ENCODE results near the gene TRIP13. TPM values are rescaled to one million over a fixed set of nuclear protein-coding genes. Genes with fewer than 3 reads are reported as not detected.
A peak's percentile ranks its signal among the peaks of the same experiment; 100 is the strongest.

Gene TRIP13
- total RNA-seq, 1 donor = 4.0 TPM

- Histone ChIP-seq H3K4me1 (ENCODE audit: insufficient read depth, low read length) (peaks cover 33% of the 10 kb centered on the region), H4K20me1 (ENCODE audit: insufficient read depth, low read length) (no peaks in the 10 kb centered on the region), H3K79me2 (ENCODE audit: insufficient read depth, low read length) (no peaks in the 10 kb centered on the region), H3K4me2 (ENCODE audit: insufficient read depth, low read length) (peak overlapping the region; percentile 83), H3K27ac (ENCODE audit: low read depth, low read length) (peak overlapping the region; percentile 66), H3K4me3 (ENCODE audit: insufficient read depth, low read length) (peak overlapping the region; percentile 36), H3K36me3 (ENCODE audit: insufficient read depth, low read length) (no peaks in the 10 kb centered on the region), H3K27me3 (ENCODE audit: insufficient read depth, low read length) (peaks cover 36% of the 10 kb centered on the region), H3K9me3 (ENCODE audit: low read depth, low read length) (no peaks in the 10 kb centered on the region), H2AFZ (ENCODE audit: low read length) (no peak overlapping the region)
- DNase-seq (ENCODE audit: insufficient read length, low spot score, missing footprints) = no peak
- no peak for TF ChIP-seq CTCF (IDR thresholded peaks at IDR 0.05; ENCODE audit: extremely low read depth, low read depth, low read length)
Measured at GRCh38 chr5:957748-958485, 65.2 kb downstream of the TRIP13 start.

- Histone ChIP-seq H3K79me2 (ENCODE audit: insufficient read depth, low read length) (no peaks in the 10 kb centered on the region), H3K9me3 (ENCODE audit: low read depth, low read length) (no peaks in the 10 kb centered on the region), H2AFZ (ENCODE audit: low read length) (peak overlapping the region; percentile 35), H4K20me1 (ENCODE audit: insufficient read depth, low read length) (no peaks in the 10 kb centered on the region), H3K4me3 (ENCODE audit: insufficient read depth, low read length) (peak overlapping the region; percentile 36), H3K4me1 (ENCODE audit: insufficient read depth, low read length) (peaks cover 33% of the 10 kb centered on the region), H3K27ac (ENCODE audit: low read depth, low read length) (peak overlapping the region; percentile 66), H3K36me3 (ENCODE audit: insufficient read depth, low read length) (no peaks in the 10 kb centered on the region), H3K27me3 (ENCODE audit: insufficient read depth, low read length) (peaks cover 29% of the 10 kb centered on the region), H3K4me2 (ENCODE audit: insufficient read depth, low read length) (peak overlapping the region; percentile 83)
- peak; percentile 93 for DNase-seq (ENCODE audit: insufficient read length, low spot score, missing footprints)
- no peak for TF ChIP-seq CTCF (IDR thresholded peaks at IDR 0.05; ENCODE audit: extremely low read depth, low read depth, low read length)
Measured at GRCh38 chr5:958701-959571, 66.3 kb downstream of the TRIP13 start.

GRCh38 chr5:959581-960531 is 67.2 kb downstream of the TRIP13 start:
- no peak for TF ChIP-seq CTCF (IDR thresholded peaks at IDR 0.05; ENCODE audit: extremely low read depth, low read depth, low read length)
- Histone ChIP-seq H3K27ac (ENCODE audit: low read depth, low read length) (no peak overlapping the region), H3K4me1 (ENCODE audit: insufficient read depth, low read length) (peaks cover 33% of the 10 kb centered on the region), H3K79me2 (ENCODE audit: insufficient read depth, low read length) (no peaks in the 10 kb centered on the region), H3K4me3 (ENCODE audit: insufficient read depth, low read length) (no peak overlapping the region), H3K36me3 (ENCODE audit: insufficient read depth, low read length) (no peaks in the 10 kb centered on the region), H4K20me1 (ENCODE audit: insufficient read depth, low read length) (no peaks in the 10 kb centered on the region), H3K4me2 (ENCODE audit: insufficient read depth, low read length) (no peak overlapping the region), H2AFZ (ENCODE audit: low read length) (no peak overlapping the region), H3K27me3 (ENCODE audit: insufficient read depth, low read length) (peaks cover 24% of the 10 kb centered on the region), H3K9me3 (ENCODE audit: low read depth, low read length) (no peaks in the 10 kb centered on the region)
- peak; percentile 78 for DNase-seq (ENCODE audit: insufficient read length, low spot score, missing footprints)

Data from osteoblast (primary cell).